ENCODE data around the gene LIN7A.

Gene LIN7A

GRCh38 chr12:80766210-80766609 is 171.5 kb downstream of the LIN7A start:
- in situ Hi-C loops (cut with MboI; ENCODE audit: low sequenced_read_pairs) = no loop called here

- in situ Hi-C loops (cut with MboI; ENCODE audit: low sequenced_read_pairs) = no loop called here
Measured at GRCh38 chr12:80763874-80764273, 173.9 kb downstream of the LIN7A start.

GRCh38 chr12:80761838-80762237 is 175.9 kb downstream of the LIN7A start:
- in situ Hi-C loops (cut with MboI; ENCODE audit: low sequenced_read_pairs) = no loop called here

- in situ Hi-C loops (cut with MboI; ENCODE audit: low sequenced_read_pairs) = no loop called here
Measured at GRCh38 chr12:80756875-80757274, 180.9 kb downstream of the LIN7A start.

- in situ Hi-C loops (cut with MboI; ENCODE audit: low sequenced_read_pairs) = no loop called here
Measured at GRCh38 chr12:80754274-80754673, 183.5 kb downstream of the LIN7A start.

GRCh38 chr12:80752464-80752863 is 185.3 kb downstream of the LIN7A start:
- in situ Hi-C loops (cut with MboI; ENCODE audit: low sequenced_read_pairs) = no loop called here

- in situ Hi-C loops (cut with MboI; ENCODE audit: low sequenced_read_pairs) = no loop called here
Measured at GRCh38 chr12:80749456-80749855, 188.3 kb downstream of the LIN7A start.

- in situ Hi-C loops (cut with MboI; ENCODE audit: low sequenced_read_pairs) = no loop called here
Measured at GRCh38 chr12:80747800-80748199, 189.9 kb downstream of the LIN7A start.

GRCh38 chr12:80745851-80746505 is 191.8 kb downstream of the LIN7A start:
- in situ Hi-C loops (cut with MboI; ENCODE audit: low sequenced_read_pairs) = no loop called here

Data from hTERT RPE-1 (cell line).